Right atrium auricular region (tissue), 2 donors: Measurements from ENCODE around the gene PIP4K2B. TPM values are rescaled to one million over a fixed set of nuclear protein-coding genes. Genes with fewer than 3 reads are reported as not detected.

ENCODE experiments used
- DNase-seq: peaks from one replicate; pipeline ENCODE4 v3.0.0-alpha.2; 2019; ENCODE audit warnings: low spot score
- H3K27ac ChIP-seq, 2 donors: fragments of 200-600 bp; sonication (generic); 1 replicate in 1 of 2; 2 replicates in 1 of 2; pipeline ENCODE4 v1.5.1; 2016 to 2019
- H3K27me3 ChIP-seq, 2 donors: fragments of 200-600 bp; sonication (generic); one replicate each; pipeline versions ENCODE4 v1.5.1 to v1.6.0; 2017 to 2019
- H3K36me3 ChIP-seq: fragments of 200-600 bp; sonication (generic); one replicate; pipeline ENCODE4 v1.5.1; 2016
- H3K4me1 ChIP-seq, 2 donors: fragments of 200-600 bp; sonication (generic); one replicate each; pipeline versions ENCODE4 v1.5.1 to v1.6.0; 2017 to 2019
- H3K4me3 ChIP-seq, 2 donors: fragments of 200-600 bp; sonication (generic); 1 replicate in 1 of 2; 2 replicates in 1 of 2; pipeline ENCODE4 v1.5.1; 2017 to 2019; ENCODE audit warnings: mild to moderate bottlenecking in 1 of 2, moderate library complexity in 1 of 2
- H3K9me3 ChIP-seq, 2 donors: fragments of 200-600 bp; sonication (generic); one replicate each; pipeline ENCODE4 v1.5.1; 2019
- total RNA-seq, 2 donors: library from RNA; depleted of rRNA; stranded (reverse); fragments of >200 nt; gene quantifications; one replicate each; pipeline ENCODE4 v1.1.0, GENCODE V29; 2016
- TF ChIP-seq, protein P1 (sequence below), 2 donors: fragments of 200-600 bp; sonication (generic); IDR thresholded peaks; one replicate each; pipeline ENCODE4 v1.5.1; 2019; ENCODE audit warnings: antibody characterized with exemption in 2 of 2

Gene PIP4K2B
- total RNA-seq, 2 donors from 2014 or later, result 45.9 to 47.7 TPM

DNA sequence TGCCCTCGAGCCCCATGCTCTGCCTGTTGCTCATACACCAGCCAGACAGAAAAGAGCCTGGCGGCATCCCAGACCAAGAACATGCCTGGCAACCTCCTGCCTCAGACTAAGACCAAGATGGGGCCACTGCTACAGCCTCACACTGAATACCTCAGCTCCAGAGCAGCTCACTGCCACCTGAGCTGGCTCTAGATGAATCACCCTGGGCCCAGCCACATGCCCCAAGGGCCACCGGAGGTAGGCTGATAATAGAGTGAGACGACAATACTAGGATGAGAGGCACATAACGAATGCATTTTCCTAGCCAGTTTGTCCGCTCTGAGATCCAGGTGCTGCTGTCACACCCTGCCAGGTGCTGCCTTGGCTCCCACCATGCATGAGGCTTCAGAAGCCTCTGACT is 13.0 kb downstream of the PIP4K2B start:
- Histone ChIP-seq H3K9me3 (no peaks in the 10 kb centered on the region), H3K4me1 (peaks cover 0 to 16% of the 10 kb centered on the region in 2 donors), H3K4me3 (no peak overlapping the region), H3K36me3 (peaks cover 56% of the 10 kb centered on the region), H3K27ac (no peak overlapping the region), H3K27me3 (no peaks in the 10 kb centered on the region)
- DNase-seq, result no peak
- TF ChIP-seq, protein P1, sequence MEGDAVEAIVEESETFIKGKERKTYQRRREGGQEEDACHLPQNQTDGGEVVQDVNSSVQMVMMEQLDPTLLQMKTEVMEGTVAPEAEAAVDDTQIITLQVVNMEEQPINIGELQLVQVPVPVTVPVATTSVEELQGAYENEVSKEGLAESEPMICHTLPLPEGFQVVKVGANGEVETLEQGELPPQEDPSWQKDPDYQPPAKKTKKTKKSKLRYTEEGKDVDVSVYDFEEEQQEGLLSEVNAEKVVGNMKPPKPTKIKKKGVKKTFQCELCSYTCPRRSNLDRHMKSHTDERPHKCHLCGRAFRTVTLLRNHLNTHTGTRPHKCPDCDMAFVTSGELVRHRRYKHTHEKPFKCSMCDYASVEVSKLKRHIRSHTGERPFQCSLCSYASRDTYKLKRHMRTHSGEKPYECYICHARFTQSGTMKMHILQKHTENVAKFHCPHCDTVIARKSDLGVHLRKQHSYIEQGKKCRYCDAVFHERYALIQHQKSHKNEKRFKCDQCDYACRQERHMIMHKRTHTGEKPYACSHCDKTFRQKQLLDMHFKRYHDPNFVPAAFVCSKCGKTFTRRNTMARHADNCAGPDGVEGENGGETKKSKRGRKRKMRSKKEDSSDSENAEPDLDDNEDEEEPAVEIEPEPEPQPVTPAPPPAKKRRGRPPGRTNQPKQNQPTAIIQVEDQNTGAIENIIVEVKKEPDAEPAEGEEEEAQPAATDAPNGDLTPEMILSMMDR (IDR thresholded peaks at IDR 0.05), result no peak

DNA sequence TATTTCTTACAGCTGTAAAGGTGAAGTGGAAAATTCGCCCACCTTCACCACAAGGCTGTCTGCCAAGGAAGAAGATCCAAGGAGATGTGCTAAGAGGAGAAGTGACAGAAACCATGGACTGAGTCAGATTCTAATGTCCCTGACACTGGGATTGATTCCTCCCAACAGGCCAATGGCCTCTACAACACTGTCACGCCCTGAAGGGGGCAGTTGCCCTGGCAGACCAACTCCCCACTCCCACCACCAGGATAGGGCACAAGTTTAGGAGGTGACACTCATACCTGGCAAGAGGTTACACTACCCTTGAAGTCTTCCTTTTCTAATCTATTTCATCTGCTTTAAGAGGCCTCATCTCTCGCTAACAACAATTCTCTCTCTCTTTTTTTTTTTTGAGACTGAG is 16.1 kb downstream of the PIP4K2B start:
- Histone ChIP-seq H3K36me3 (peaks cover 87% of the 10 kb centered on the region), H3K9me3 (no peaks in the 10 kb centered on the region), H3K27me3 (no peaks in the 10 kb centered on the region), H3K27ac (no peak overlapping the region), H3K4me1 (no peaks in the 10 kb centered on the region), H3K4me3 (no peak overlapping the region)
- no peak for DNase-seq
- TF ChIP-seq, protein P1 (IDR thresholded peaks at IDR 0.05), result no peak

DNA sequence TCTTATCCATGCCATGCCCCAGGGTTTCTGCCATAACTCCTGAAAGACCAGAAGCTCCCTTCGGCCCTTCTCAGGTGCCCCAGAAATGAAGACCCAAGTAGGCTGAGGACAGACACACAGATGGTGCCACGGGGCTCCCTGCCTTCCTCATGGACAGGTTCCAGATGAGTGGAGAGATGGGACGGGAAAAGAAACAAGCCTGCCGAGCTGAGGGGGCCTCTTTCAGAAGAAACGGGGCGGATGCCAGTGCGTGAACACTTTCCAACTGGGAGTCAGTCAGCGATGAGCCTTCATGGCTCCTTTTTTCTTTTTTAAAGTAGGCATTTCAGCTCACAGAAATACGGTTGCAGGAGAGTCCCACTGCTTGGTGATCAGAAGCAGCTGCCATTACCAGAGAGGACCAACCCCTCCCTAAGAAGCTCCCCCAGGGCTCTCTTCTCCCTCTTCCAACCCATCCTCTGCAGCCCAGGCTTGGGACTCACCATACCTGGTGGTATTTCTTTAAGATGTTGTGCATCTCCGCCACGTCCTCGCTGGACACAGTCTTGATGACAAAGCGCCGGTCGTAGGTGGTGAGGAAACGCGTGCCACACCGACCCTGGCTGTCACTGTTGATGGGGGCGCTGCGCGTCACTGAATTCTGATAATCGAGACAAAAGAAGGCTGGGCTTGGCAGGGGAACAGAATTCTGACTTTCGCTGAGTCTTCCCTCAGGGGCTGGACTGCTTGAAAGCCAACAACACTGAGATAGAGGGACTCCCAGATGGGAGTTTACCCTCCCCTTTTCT is 19.2 kb downstream of the PIP4K2B start:
- H3K4me1 ChIP-seq, result no peaks in the 10 kb centered on the region
- peaks cover 99% of the 10 kb centered on the region for H3K36me3 ChIP-seq
- no peak overlapping the region for H3K4me3 ChIP-seq
- H3K27ac ChIP-seq, result no peak overlapping the region
- H3K27me3 ChIP-seq, result no peaks in the 10 kb centered on the region
- TF ChIP-seq, protein P1 (IDR thresholded peaks at IDR 0.05), result no peak
- no peak for DNase-seq
- no peaks in the 10 kb centered on the region for H3K9me3 ChIP-seq

DNA sequence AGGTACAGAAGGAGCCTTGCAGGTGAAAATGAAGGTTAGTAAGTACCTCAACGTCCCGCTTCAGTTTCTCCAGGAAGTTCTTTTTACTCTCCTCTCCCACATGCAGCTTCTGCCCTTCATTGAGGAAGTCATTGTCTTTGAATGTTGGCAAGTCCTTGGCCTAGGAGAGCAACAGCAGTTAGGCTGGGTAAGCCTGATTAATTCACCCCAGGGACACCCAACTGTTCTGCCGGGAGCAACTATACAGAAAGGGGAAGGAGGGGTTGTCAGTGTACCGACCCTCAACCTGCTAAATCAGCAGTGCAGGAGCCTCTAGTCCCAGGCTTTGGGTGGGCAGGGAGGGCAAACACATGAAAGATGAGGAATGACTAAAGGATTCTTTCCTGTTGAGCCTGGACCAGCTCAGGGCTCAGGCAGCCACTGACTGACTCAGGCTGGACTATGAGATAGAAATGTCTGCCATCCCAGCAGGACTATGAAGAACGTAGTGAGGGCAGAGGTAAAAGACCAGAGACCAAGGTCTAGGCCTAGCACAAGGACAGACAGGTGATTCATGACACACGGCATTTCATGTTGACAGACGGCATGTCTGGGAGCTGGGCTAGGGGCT is 21.6 kb downstream of the PIP4K2B start:
- Histone ChIP-seq H3K9me3 (no peaks in the 10 kb centered on the region), H3K4me1 (no peaks in the 10 kb centered on the region), H3K27me3 (no peaks in the 10 kb centered on the region), H3K4me3 (no peak overlapping the region), H3K27ac (no peak overlapping the region), H3K36me3 (peaks cover 97% of the 10 kb centered on the region)
- TF ChIP-seq, protein P1 (IDR thresholded peaks at IDR 0.05), result no peak
- DNase-seq, result no peak

DNA sequence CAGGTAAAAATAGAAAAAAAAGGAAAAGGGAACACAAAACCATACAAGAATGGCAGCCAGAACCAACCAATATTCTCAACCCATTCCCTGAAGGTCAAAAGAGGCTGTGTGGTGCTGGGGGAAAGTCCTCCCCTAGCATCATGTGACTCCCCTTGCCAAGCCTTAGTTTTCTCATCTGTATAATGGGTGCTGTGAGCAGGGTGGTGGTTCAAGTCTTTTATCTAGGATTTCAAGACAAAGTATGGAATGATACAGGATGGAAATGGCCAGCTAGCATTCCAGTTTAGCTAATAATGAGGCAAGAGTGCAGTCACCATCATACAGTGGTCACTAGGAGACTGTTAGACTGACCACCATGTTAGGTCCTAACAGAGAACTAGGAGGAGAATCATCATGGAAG is 26.1 kb downstream of the PIP4K2B start:
- Histone ChIP-seq H3K36me3 (peaks cover 96% of the 10 kb centered on the region), H3K4me3 (no peak overlapping the region)
- TF ChIP-seq, protein P1 (IDR thresholded peaks at IDR 0.05), result no peak

More for the DNA sequence above, 26.1 kb downstream of the PIP4K2B start:
- H3K4me1 ChIP-seq, result peaks cover 0 to 5% of the 10 kb centered on the region in 2 donors
- no peaks in the 10 kb centered on the region for H3K9me3 ChIP-seq
- no peak overlapping the region for H3K27ac ChIP-seq
- DNase-seq, result no peak
- no peaks in the 10 kb centered on the region for H3K27me3 ChIP-seq
